Measurements from ENCODE around the gene SSC4D. TPM values are rescaled to one million over a fixed set of nuclear protein-coding genes. Genes with fewer than 3 reads are reported as not detected.
"Not testable (repeated sequence)": the region's sequence is repeated elsewhere in the genome, so short reads cannot be mapped to it uniquely, and the experiment has no call there.

Gene SSC4D
- total RNA-seq, 1 donor from 2014 or later: 4.9 TPM

GRCh38 chr7:76437873-76438272 is 28.4 kb upstream of the SSC4D start:
- not testable (repeated sequence) for H3K9me3 Mint-ChIP-seq; H3K4me1 Mint-ChIP-seq (ENCODE audit: unreplicated experiment); H3K4me3 Mint-ChIP-seq; H3K36me3 Mint-ChIP-seq; H3K27me3 Mint-ChIP-seq
- H3K27ac Mint-ChIP-seq: peak overlapping the region; percentile 45
- DNase-seq (ENCODE audit: extremely low spot score, unreplicated experiment): peak; percentile 76
- TF ChIP-seq CTCF (conservative IDR thresholded peaks at IDR 0.05): peak; percentile 80

GRCh38 chr7:76430836-76431235 is 21.3 kb upstream of the SSC4D start:
- Mint-ChIP-seq H3K27me3 (no peaks in the 10 kb centered on the region), H3K4me1 (ENCODE audit: unreplicated experiment) (peaks cover 4% of the 10 kb centered on the region), H3K4me3 (no peak overlapping the region), H3K9me3 (no peaks in the 10 kb centered on the region), H3K36me3 (no peaks in the 10 kb centered on the region), H3K27ac (no peak overlapping the region)
- peak; percentile 57 for DNase-seq (ENCODE audit: extremely low spot score, unreplicated experiment)
- no peak for TF ChIP-seq CTCF (conservative IDR thresholded peaks at IDR 0.05)

GRCh38 chr7:76430211-76430610 is 20.7 kb upstream of the SSC4D start:
- Mint-ChIP-seq H3K36me3 (no peaks in the 10 kb centered on the region), H3K27ac (no peak overlapping the region), H3K4me1 (ENCODE audit: unreplicated experiment) (peaks cover 4% of the 10 kb centered on the region)

GRCh38 chr7:76428868-76429805 is 19.6 kb upstream of the SSC4D start:
- Mint-ChIP-seq H3K9me3 (no peaks in the 10 kb centered on the region), H3K27ac (no peak overlapping the region), H3K27me3 (no peaks in the 10 kb centered on the region), H3K36me3 (no peaks in the 10 kb centered on the region), H3K4me1 (ENCODE audit: unreplicated experiment) (peaks cover 4% of the 10 kb centered on the region), H3K4me3 (no peak overlapping the region)
- TF ChIP-seq CTCF (conservative IDR thresholded peaks at IDR 0.05): no peak
- DNase-seq (ENCODE audit: extremely low spot score, unreplicated experiment): no peak

More at GRCh38 chr7:76430211-76430610, 20.7 kb upstream of the SSC4D start:
- no peak for TF ChIP-seq CTCF (conservative IDR thresholded peaks at IDR 0.05)
- no peak overlapping the region for H3K4me3 Mint-ChIP-seq
- H3K9me3 Mint-ChIP-seq: no peaks in the 10 kb centered on the region
- peak; percentile 54 for DNase-seq (ENCODE audit: extremely low spot score, unreplicated experiment)
- H3K27me3 Mint-ChIP-seq: no peaks in the 10 kb centered on the region

GRCh38 chr7:76428149-76428823 is 18.8 kb upstream of the SSC4D start:
- TF ChIP-seq CTCF (conservative IDR thresholded peaks at IDR 0.05): no peak
- Mint-ChIP-seq H3K27me3 (no peaks in the 10 kb centered on the region), H3K4me1 (ENCODE audit: unreplicated experiment) (peaks cover 12% of the 10 kb centered on the region), H3K9me3 (no peaks in the 10 kb centered on the region), H3K27ac (no peak overlapping the region), H3K4me3 (no peak overlapping the region), H3K36me3 (no peaks in the 10 kb centered on the region)
- no peak for DNase-seq (ENCODE audit: extremely low spot score, unreplicated experiment)

Data from type B pancreatic cell (in vitro differentiated cells).